Pancreas (tissue), 10 donors: ENCODE data around the gene UPK2. TPM values are rescaled to one million over a fixed set of nuclear protein-coding genes. Genes with fewer than 3 reads are reported as not detected.

Experiments
- ATAC-seq, 4 donors: fragments of 200-7000 bp; cut with Tn5 transposase; one replicate each; pipeline versions ENCODE4 v1.8.0 to v1.9.1; 2020; ENCODE audit warnings: mild to moderate bottlenecking in 4 of 4, moderate library complexity in 4 of 4
- DNase-seq, 6 donors: peaks; one replicate each; pipeline ENCODE4 v3.0.0-alpha.2; 2020
- FAIRE-seq: peaks from 2 replicates; lab custom pipeline; 2012; peaks lifted over from hg19 to GRCh38; lab: Jason Lieb, UNC
- H3K27ac ChIP-seq, 4 donors: fragments of 200-600 bp; sonication (generic); 1 replicate in 3 of 4; 2 replicates in 1 of 4; pipeline versions ENCODE4 v1.5.0 to v1.8.0; 2020
- H3K27me3 ChIP-seq, 4 donors: fragments of 200-600 bp; one replicate each; pipeline ENCODE4 v1.8.0; 2021
- H3K36me3 ChIP-seq, 3 donors: fragments of 200-600 bp; sonication (generic) in 1 of 3; one replicate each; pipeline versions ENCODE4 v1.5.0 to v1.8.0; 2020 to 2021
- H3K4me1 ChIP-seq, 3 donors: fragments of 200-600 bp; one replicate each; pipeline ENCODE4 v1.8.0; 2021
- H3K4me3 ChIP-seq, 4 donors: fragments of 200-600 bp; sonication (generic) in 2 of 4; one replicate each; pipeline versions ENCODE4 v1.5.0 to v1.8.0; 2020 to 2021
- H3K9me3 ChIP-seq, 4 donors: fragments of 200-600 bp; one replicate each; pipeline ENCODE4 v1.8.0; 2021
- CTCF ChIP-seq, 4 donors: fragments of 200-600 bp; sonication (generic) in 3 of 4; IDR thresholded peaks; one replicate each; pipeline versions ENCODE4 v1.5.0 to v1.8.0; 2021; ENCODE audit warnings: antibody characterized with exemption in 4 of 4
- WGBS, 2 donors: extraction: QIAGEN DNeasy Blood & Tissue Kit; methylation state at CpG; one replicate each; pipeline ENCODE4 v1.1.7; 2013; 5-methylcytosine and 5-hydroxymethylcytosine counted together
- intact Hi-C, 3 donors: fragments of 100-400 bp; cut with DNase I; formaldehyde crosslinking; loops; one replicate each; pipeline versions ENCODE4 v1.11.1 to v1.14.2; 2022
- polyA plus RNA-seq, 2 donors: library from polyadenylated mRNA; stranded (reverse); fragments of 200-250 nt; gene quantifications; one replicate each; pipeline ENCODE4 v1.2.3, GENCODE V29; 2013
- total RNA-seq, 6 donors: library from RNA; stranded (reverse); fragmentation: NEBNext Ultra II Directional in 4 of 6; extraction: Animal tissue kit (Norgen Biotek cat#: 25700) in 4 of 6; gene quantifications; one replicate each; pipeline versions ENCODE4 v1.2.1 to v1.2.4, GENCODE V29; 2021 to 2023
- donor health status: healthy with polysubstance abuse.
- donor health status: DM: no; HTN: no; CAD: no; lungs with moderate emphysema.
- donor health status: DM: no; HTN: no; CAD: no.
- donor health status: control.
- donor health status: control.
- donor health status: Bipolar disorder and iron deficiency.
- donor health status: DM: yes; HTN: yes; CAD: no.
- donor health status: DM: no; HTN: no; CAD: no.
- donor health status: DM: no; HTN: no; CAD: no.
- donor health status: DM: yes; HTN: yes; CAD: no.

UPK2 gene
- total and polyA plus RNA-seq, 8 donors = 0.09 to 0.19 (median 0.16) TPM; not detected in 5

DNA sequence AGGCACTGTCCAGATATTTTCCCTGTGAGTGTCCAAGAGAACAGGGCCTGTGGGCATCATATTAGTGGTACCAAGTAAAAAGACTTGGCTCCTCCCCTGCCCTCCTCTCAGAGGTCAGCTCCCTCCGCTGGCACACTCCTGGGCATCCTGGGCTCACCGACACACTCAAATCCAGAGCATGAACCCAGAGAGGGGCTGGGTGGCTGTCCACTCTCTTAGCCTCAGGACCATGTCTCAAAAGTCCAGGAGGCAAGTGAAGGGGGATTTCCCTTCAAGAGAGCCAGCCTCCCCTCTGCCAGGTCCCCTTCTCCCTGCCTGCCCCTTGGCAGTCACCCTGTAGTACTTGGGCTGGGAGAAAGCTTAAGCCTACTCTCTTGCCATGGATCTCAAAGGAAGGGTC lies 40.7 kb upstream of the UPK2 start:
- ATAC-seq (no peak), FAIRE-seq (no peak), DNase-seq (no peak)
- H3K4me1 ChIP-seq = peaks cover 75 to 95% (median 93%) of the 10 kb centered on the region in 3 donors
- no peak for TF ChIP-seq CTCF (IDR thresholded peaks at IDR 0.05)
- intact Hi-C loops = no loop called here
- no peaks in the 10 kb centered on the region for H3K9me3 ChIP-seq
- no peaks in the 10 kb centered on the region for H3K36me3 ChIP-seq
- no peak overlapping the region for H3K4me3 ChIP-seq
- H3K27ac ChIP-seq = peak overlapping the region; percentile 55 to 89 (median 82)
- no peaks in the 10 kb centered on the region for H3K27me3 ChIP-seq
- WGBS, 2 donors = 87 to 90% methylated on average over 2 of the region's 2 CpGs

DNA sequence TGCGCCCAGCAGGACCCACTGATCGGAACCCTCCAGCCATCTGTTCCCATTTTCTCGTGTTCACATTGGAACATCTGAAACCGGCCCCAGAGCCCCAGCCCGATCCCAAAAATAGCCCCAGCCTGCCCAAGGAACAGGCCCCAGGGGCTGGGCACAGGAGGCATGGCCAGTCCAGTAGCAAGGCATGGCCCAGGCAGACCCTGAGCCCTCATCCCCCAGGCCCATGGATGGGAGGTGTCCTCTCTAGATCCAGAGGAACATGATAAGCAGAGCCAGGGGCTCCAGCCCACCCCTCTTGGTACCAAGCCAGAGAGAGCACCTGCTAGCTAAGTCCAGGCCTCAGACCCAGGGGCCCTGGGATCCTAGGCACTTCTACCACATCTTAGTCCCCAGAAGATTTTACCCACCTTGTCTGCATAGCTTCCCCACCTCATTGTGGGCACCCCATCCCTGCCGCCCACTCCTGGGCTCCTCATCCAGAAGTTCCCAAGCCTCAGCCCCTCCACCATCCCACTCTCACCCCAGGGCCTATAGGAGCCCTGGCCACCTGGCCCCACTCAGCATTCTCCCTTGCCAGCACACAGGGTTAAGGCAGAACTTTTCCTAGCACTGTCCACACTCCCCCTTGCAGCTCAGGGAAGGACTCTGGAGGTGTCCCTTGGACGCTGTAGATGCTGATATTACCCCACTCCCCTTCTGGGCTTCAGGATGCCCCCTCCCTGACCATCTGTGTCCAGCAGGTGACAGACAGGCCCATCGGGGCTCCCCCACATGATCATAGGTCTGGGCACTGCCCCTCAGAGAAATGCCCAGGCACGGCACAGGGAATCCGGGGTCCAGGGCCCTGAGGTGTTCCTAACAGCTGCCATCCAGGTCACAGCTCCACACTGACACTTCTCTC lies 39.9 kb upstream of the UPK2 start:
- Histone ChIP-seq H3K4me3 (no peak overlapping the region), H3K27ac (peak overlapping the region; percentile 55 to 89 (median 82)), H3K27me3 (no peaks in the 10 kb centered on the region), H3K36me3 (no peaks in the 10 kb centered on the region), H3K4me1 (peaks cover 78 to 96% (median 95%) of the 10 kb centered on the region in 3 donors), H3K9me3 (no peaks in the 10 kb centered on the region)
- ATAC-seq = no peak
- no peak for FAIRE-seq
- TF ChIP-seq CTCF (IDR thresholded peaks at IDR 0.05) = no peak
- intact Hi-C loops = no loop called here
- DNase-seq = peak in 4 of 6 donors; percentile 15 to 72 (median 38)
- 35% methylated on average over 10 of the region's 10 CpGs for WGBS, 2 donors

DNA sequence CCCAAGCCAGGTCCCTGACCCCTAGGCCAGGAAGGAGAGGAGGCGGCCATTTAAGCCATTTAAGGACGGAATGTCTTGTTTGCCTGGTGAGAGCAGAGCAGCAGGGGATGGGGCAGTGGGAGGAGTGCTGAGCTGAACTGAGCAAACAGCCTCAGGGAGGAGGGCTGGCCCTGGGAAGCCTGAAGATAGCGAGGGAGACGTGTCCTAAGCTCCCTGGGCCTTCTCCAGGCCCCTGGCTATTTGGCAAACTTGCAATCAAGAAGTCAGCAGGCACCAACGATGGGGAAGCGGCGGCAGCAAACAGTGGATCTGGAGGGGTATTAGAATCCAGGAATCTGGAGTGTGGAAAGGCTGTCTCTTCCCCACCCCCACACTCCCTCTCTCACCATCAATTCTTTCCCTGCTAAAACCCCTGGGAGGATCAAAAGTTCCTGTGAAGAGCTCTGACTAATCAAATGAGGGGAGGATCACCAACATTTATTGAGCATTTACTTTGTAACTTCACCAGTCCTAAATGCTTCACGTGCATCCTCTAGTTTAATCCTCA lies 39.2 kb upstream of the UPK2 start:
- peak overlapping the region; percentile 55 to 89 (median 82) for H3K27ac ChIP-seq
- peaks cover 78 to 95% (median 94%) of the 10 kb centered on the region in 3 donors for H3K4me1 ChIP-seq
- intact Hi-C loops = no loop called here
- no peak for TF ChIP-seq CTCF (IDR thresholded peaks at IDR 0.05)
- H3K36me3 ChIP-seq = no peaks in the 10 kb centered on the region
- WGBS, 2 donors = 11 to 13% methylated on average over 8 of the region's 8 CpGs
- H3K27me3 ChIP-seq = no peaks in the 10 kb centered on the region
- peak in 1 of 4 donors; percentile 38 for ATAC-seq
- no peak overlapping the region for H3K4me3 ChIP-seq
- peak in 4 of 6 donors; percentile 43 to 80 (median 58) for DNase-seq
- no peak for FAIRE-seq
- H3K9me3 ChIP-seq = no peaks in the 10 kb centered on the region

DNA sequence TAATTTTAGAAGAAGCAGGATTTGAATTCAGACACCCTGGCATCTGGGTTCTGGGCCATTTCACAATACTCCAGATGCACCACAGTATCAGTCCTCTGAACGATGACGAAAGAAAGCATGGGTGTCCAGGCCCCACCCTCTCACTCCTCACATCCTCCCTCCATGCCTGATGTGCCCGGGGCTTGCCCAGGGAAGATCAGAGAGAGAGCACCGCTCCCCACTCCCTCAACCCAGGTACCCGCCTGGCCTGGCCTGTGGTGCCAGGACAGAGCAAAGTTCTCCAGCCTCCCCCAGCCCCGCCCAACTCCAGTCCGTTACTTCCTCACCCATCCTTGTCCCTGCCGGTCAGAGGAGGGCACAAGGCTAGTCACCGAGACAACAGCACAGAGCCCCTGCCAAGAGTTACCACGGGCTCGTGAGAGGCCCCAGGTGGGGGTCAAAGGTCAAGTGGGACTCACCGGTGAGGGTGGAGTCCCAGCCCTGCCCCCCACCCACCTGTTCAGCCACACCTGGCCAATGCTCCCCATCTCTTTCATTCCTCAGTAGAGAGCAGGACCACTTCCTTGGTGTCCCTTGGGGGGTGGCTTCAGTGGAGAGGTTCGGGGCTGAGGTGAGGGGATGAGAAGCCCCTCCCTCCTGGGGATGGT lies 38.5 kb upstream of the UPK2 start:
- 4 to 10% methylated on average over 13 of the region's 13 CpGs for WGBS, 2 donors
- Histone ChIP-seq H3K27ac (peak overlapping the region; percentile 74 to 89 (median 86)), H3K4me3 (peak overlapping the region in 1 of 4 donors; percentile 14), H3K9me3 (no peaks in the 10 kb centered on the region), H3K27me3 (no peaks in the 10 kb centered on the region), H3K36me3 (no peaks in the 10 kb centered on the region), H3K4me1 (peaks cover 74 to 93% (median 88%) of the 10 kb centered on the region in 3 donors)
- DNase-seq = peak in 4 of 6 donors; percentile 53 to 80 (median 63)
- FAIRE-seq = no peak
- intact Hi-C loops = no loop called here
- peak in 1 of 4 donors; percentile 5 for ATAC-seq
- TF ChIP-seq CTCF (IDR thresholded peaks at IDR 0.05) = no peak
